ENCODE results near the gene RBBP4. TPM values are rescaled to one million over a fixed set of nuclear protein-coding genes. Genes with fewer than 3 reads are reported as not detected.
"Not testable (repeated sequence)": the region's sequence is repeated elsewhere in the genome, so short reads cannot be mapped to it uniquely, and the experiment has no call there.

Gene RBBP4
- total RNA-seq, 4 donors from 2014 or later, result 80.5 to 121 (median 90.5) TPM

- Histone ChIP-seq H3K27me3 (no peaks in the 10 kb centered on the region), H3K36me3 (peaks cover 17% of the 10 kb centered on the region), H3K27ac (no peak overlapping the region), H3K4me3 (no peak overlapping the region), H3K4me1 (no peaks in the 10 kb centered on the region), H3K9me3 (no peaks in the 10 kb centered on the region)
- no peak for TF ChIP-seq POLR2A (IDR thresholded peaks at IDR 0.05)
- no peak for TF ChIP-seq EP300 (IDR thresholded peaks at IDR 0.05)
- no peak for TF ChIP-seq POLR2AphosphoS5 (IDR thresholded peaks at IDR 0.05)
- WGBS, result 97% methylated on average over 2 of the region's 2 CpGs
- DNase-seq (ENCODE audit: low spot score in 2 of 2), result no peak
These were observed 28.8 kb upstream of the RBBP4 start for GRCh38 chr1:32622205-32622604.

DNA sequence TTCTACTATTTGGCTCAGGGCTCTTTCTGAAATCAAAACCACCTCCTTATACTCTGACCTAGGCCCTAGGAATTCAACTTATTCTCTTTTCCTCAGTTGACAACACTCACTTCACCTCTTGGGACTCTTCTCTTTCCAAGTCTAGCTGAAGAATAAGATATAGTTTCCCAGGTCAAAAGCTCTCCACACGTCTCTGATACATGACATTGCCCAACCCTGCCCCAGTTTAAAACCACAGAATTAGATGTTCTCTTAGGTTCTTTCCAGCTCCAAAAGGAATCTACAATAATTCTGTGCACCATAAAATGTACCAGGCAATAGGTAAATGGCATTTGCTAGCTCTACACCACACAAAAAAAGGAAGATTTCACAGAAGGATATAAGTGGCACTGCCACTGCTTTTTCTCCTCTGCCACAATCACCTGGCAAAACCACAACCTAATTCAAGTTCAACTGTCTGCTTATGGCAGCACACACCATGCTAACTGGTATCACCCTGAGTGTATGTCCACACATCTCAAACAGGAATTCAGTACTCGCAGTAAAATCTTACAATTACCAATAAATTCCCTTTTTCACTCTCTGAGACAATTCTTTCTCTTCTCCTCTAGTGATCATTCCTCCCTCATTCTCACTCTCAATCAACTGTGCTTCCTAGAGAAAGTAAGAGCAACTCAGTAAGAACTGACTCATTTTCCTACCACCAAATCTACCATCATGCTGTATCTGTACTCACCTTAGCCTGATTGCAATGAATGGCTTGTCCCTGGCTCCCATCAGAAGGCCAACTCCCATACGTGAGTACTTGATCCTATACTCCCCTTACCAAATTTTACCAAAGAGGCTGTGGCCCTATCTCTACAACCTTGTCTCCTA, 28.0 kb upstream of the RBBP4 start:
- Histone ChIP-seq H3K36me3 (peaks cover 25% of the 10 kb centered on the region), H3K4me1 (no peaks in the 10 kb centered on the region), H3K27me3 (no peaks in the 10 kb centered on the region), H3K4me3 (no peak overlapping the region), H3K9me3 (no peaks in the 10 kb centered on the region), H3K27ac (no peak overlapping the region)
- no peak for DNase-seq (ENCODE audit: low spot score in 2 of 2)
- TF ChIP-seq POLR2A (IDR thresholded peaks at IDR 0.05) (no peak), POLR2AphosphoS5 (IDR thresholded peaks at IDR 0.05) (no peak), EP300 (IDR thresholded peaks at IDR 0.05) (no peak)
- TF ChIP-seq, protein P1, sequence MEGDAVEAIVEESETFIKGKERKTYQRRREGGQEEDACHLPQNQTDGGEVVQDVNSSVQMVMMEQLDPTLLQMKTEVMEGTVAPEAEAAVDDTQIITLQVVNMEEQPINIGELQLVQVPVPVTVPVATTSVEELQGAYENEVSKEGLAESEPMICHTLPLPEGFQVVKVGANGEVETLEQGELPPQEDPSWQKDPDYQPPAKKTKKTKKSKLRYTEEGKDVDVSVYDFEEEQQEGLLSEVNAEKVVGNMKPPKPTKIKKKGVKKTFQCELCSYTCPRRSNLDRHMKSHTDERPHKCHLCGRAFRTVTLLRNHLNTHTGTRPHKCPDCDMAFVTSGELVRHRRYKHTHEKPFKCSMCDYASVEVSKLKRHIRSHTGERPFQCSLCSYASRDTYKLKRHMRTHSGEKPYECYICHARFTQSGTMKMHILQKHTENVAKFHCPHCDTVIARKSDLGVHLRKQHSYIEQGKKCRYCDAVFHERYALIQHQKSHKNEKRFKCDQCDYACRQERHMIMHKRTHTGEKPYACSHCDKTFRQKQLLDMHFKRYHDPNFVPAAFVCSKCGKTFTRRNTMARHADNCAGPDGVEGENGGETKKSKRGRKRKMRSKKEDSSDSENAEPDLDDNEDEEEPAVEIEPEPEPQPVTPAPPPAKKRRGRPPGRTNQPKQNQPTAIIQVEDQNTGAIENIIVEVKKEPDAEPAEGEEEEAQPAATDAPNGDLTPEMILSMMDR (IDR thresholded peaks at IDR 0.05), result no peak
- 82% methylated on average over 3 of the region's 3 CpGs for WGBS

GRCh38 chr1:32623775-32624174, 27.2 kb upstream of the RBBP4 start:
- H3K36me3 ChIP-seq, result peaks cover 30% of the 10 kb centered on the region

GRCh38 chr1:32626176-32626575, 24.8 kb upstream of the RBBP4 start:
- no peak overlapping the region for H3K27ac ChIP-seq
- no peak overlapping the region for H3K4me3 ChIP-seq
- DNase-seq (ENCODE audit: low spot score in 2 of 2), result no peak
- TF ChIP-seq POLR2AphosphoS5 (IDR thresholded peaks at IDR 0.05), result no peak
- TF ChIP-seq, protein P1 (IDR thresholded peaks at IDR 0.05), result no peak
- no peak for TF ChIP-seq EP300 (IDR thresholded peaks at IDR 0.05)
- TF ChIP-seq POLR2A (IDR thresholded peaks at IDR 0.05), result no peak
- no peaks in the 10 kb centered on the region for H3K4me1 ChIP-seq
- 93% methylated on average over 1 of the region's 1 CpG for WGBS
- no peaks in the 10 kb centered on the region for H3K27me3 ChIP-seq
- no peaks in the 10 kb centered on the region for H3K9me3 ChIP-seq
- H3K36me3 ChIP-seq, result peaks cover 42% of the 10 kb centered on the region

More at GRCh38 chr1:32623775-32624174, 27.2 kb upstream of the RBBP4 start:
- H3K9me3 ChIP-seq, result no peaks in the 10 kb centered on the region
- no peak for DNase-seq (ENCODE audit: low spot score in 2 of 2)
- TF ChIP-seq EP300 (IDR thresholded peaks at IDR 0.05), result no peak
- H3K27ac ChIP-seq, result no peak overlapping the region
- no peak overlapping the region for H3K4me3 ChIP-seq
- WGBS, result 77% methylated on average over 5 of the region's 5 CpGs
- no peaks in the 10 kb centered on the region for H3K4me1 ChIP-seq
- no peaks in the 10 kb centered on the region for H3K27me3 ChIP-seq

DNA sequence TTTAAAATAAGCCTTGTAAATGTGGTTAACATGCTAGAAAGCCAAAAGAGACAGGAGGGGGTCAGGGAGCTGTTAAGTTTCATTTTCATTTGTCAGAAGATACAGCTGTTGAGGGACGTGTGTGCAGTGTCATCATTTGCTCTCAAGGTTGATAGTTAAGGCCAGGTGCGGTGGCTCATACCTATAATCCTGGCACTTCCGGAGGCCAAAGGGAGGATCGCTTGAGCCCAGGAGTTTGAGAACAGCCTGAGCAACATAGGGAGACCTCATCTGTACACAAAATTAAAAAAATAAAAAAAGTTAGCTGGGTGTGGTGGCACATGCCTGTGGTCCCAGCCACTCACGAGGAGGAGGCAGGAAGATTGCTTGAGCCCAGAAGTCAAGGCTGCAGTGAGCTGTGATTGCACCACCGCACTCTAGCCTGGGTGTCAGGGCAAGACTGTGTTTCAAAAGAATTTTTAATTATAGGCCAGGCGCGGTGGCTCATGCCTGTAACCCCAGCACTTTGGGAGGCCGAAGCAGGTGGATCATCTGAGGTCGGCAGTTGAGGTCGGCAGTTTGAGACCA, 23.3 kb upstream of the RBBP4 start:
- Histone ChIP-seq H3K4me1 (no peaks in the 10 kb centered on the region), H3K4me3 (no peak overlapping the region), H3K9me3 (no peaks in the 10 kb centered on the region), H3K27ac (no peak overlapping the region), H3K27me3 (no peaks in the 10 kb centered on the region), H3K36me3 (peaks cover 43% of the 10 kb centered on the region)
- TF ChIP-seq EP300 (IDR thresholded peaks at IDR 0.05) (no peak), POLR2AphosphoS5 (IDR thresholded peaks at IDR 0.05) (no peak), POLR2A (IDR thresholded peaks at IDR 0.05) (no peak)
- TF ChIP-seq, protein P1 (IDR thresholded peaks at IDR 0.05), result no peak
- WGBS, result 78% methylated on average over 11 of the region's 11 CpGs
- no peak for DNase-seq (ENCODE audit: low spot score in 2 of 2)

GRCh38 chr1:32630173-32630572, 20.8 kb upstream of the RBBP4 start:
- not testable (repeated sequence) for H3K4me1 ChIP-seq; H3K4me3 ChIP-seq; H3K27me3 ChIP-seq; H3K27ac ChIP-seq; H3K9me3 ChIP-seq; DNase-seq (ENCODE audit: low spot score in 2 of 2)
- peaks cover 60% of the 10 kb centered on the region for H3K36me3 ChIP-seq
- 100% methylated on average over 4 of the region's 4 CpGs for WGBS

Measured in suprapubic skin (tissue), 4 donors.